CD14-positive monocyte (primary cell): ENCODE data around the gene GRID2. TPM values are rescaled to one million over a fixed set of nuclear protein-coding genes. Genes with fewer than 3 reads are reported as not detected.

Experiments
- DNase-seq, 3 donors: peaks; one replicate each; pipeline ENCODE4 v3.0.0-alpha.2; 2011 to 2022
- H2AFZ ChIP-seq: 2 replicates; pipeline ENCODE4 v1.6.0; 2012; ENCODE audit warnings: mild to moderate bottlenecking, low read depth, low read length, inconsistent platforms; ENCODE audit not compliant: insufficient read depth, poor library complexity, severe bottlenecking
- H3K27ac ChIP-seq, 2 donors: 1 replicate in 1 of 2; 2 replicates in 1 of 2; pipeline ENCODE4 v1.5.1; 2012 to 2013; ENCODE audit warnings: low read length in 2 of 2, control low read depth in 1 of 2, inconsistent platforms in 1 of 2, low read depth in 1 of 2, mild to moderate bottlenecking in 1 of 2
- H3K27me3 ChIP-seq, 2 donors: one replicate each; pipeline versions ENCODE4 v1.6.0 to v1.6.1; 2011 to 2013; ENCODE audit warnings: low read length in 2 of 2; ENCODE audit not compliant: control insufficient read depth in 2 of 2, insufficient read depth in 2 of 2
- H3K36me3 ChIP-seq, 2 donors: replicated peaks in 1 of 2; 1 replicate in 1 of 2; 2 replicates in 1 of 2; pipeline versions ENCODE4 v1.5.1 to v1.6.1; 2012 to 2013; ENCODE audit warnings: low read length in 2 of 2, control low read depth in 1 of 2, inconsistent platforms in 1 of 2, mild to moderate bottlenecking in 1 of 2; ENCODE audit not compliant: insufficient read depth in 2 of 2, control insufficient read depth in 1 of 2
- H3K4me1 ChIP-seq, 2 donors: 1 replicate in 1 of 2; 2 replicates in 1 of 2; pipeline versions ENCODE4 v1.5.1 to v1.6.1; 2012 to 2013; ENCODE audit warnings: low read length in 2 of 2, control low read depth in 1 of 2, inconsistent platforms in 1 of 2, mild to moderate bottlenecking in 1 of 2, moderate library complexity in 1 of 2; ENCODE audit not compliant: insufficient read depth in 2 of 2, control insufficient read depth in 1 of 2
- H3K4me2 ChIP-seq: replicated peaks from 2 replicates; pipeline ENCODE3; 2012; ENCODE audit warnings: low read length, moderate library complexity, mild to moderate bottlenecking; ENCODE audit not compliant: poor library complexity, severe bottlenecking; ENCODE audit errors: extremely low read depth
- H3K4me3 ChIP-seq, 3 experiments: fragments of 200-600 bp in 1 of 3; sonication (generic) in 1 of 3; replicated peaks in 1 of 3; 1 replicate in 2 of 3; 2 replicates in 1 of 3; pipeline ENCODE4 v1.5.1; 2011 to 2013; ENCODE audit warnings: low read length in 3 of 3, mild to moderate bottlenecking in 3 of 3, control low read depth in 2 of 3, low read depth in 2 of 3, inconsistent platforms in 1 of 3, moderate library complexity in 1 of 3
- H3K79me2 ChIP-seq: 2 replicates; pipeline ENCODE4 v1.6.0; 2012; ENCODE audit warnings: mild to moderate bottlenecking, control low read depth, inconsistent platforms, low read length, moderate library complexity; ENCODE audit not compliant: insufficient read depth
- H3K9ac ChIP-seq: 2 replicates; pipeline ENCODE4 v1.6.0; 2017; ENCODE audit warnings: low read length, mild to moderate bottlenecking; ENCODE audit not compliant: insufficient read depth, poor library complexity, severe bottlenecking
- H3K9me3 ChIP-seq, 2 donors: replicated peaks in 1 of 2; 1 replicate in 1 of 2; 2 replicates in 1 of 2; pipeline versions ENCODE4 v1.5.1 to v1.6.1; 2012 to 2013; ENCODE audit warnings: low read length in 2 of 2, control low read depth in 1 of 2; ENCODE audit not compliant: control insufficient read depth in 1 of 2, insufficient read depth in 1 of 2
- H4K20me1 ChIP-seq: 2 replicates; pipeline ENCODE4 v1.6.0; 2012; ENCODE audit warnings: mild to moderate bottlenecking, low read length, control low read depth, moderate library complexity; ENCODE audit not compliant: insufficient read depth
- H3K27ac Mint-ChIP-seq, 7 donors: one replicate each; pipeline ENCODE4 v1.8.0; 2020; ENCODE audit warnings: mild to moderate bottlenecking in 7 of 7, mixed read lengths in 7 of 7, moderate library complexity in 6 of 7, inconsistent platforms in 2 of 7
- H3K27me3 Mint-ChIP-seq, 3 donors: one replicate each; pipeline ENCODE4 v1.8.0; 2021 to 2022; ENCODE audit warnings: low read depth in 3 of 3, mild to moderate bottlenecking in 3 of 3, mixed read lengths in 3 of 3, moderate library complexity in 3 of 3, inconsistent platforms in 1 of 3
- H3K36me3 Mint-ChIP-seq, 2 donors: one replicate each; pipeline ENCODE4 v1.8.0; 2020; ENCODE audit warnings: mixed read lengths in 2 of 2, inconsistent platforms in 1 of 2, mild to moderate bottlenecking in 1 of 2
- H3K4me1 Mint-ChIP-seq: one replicate; pipeline ENCODE4 v1.8.0; 2020; ENCODE audit warnings: mild to moderate bottlenecking, mixed read lengths
- H3K4me3 Mint-ChIP-seq, 2 donors: one replicate each; pipeline ENCODE4 v1.8.0; 2020; ENCODE audit warnings: mild to moderate bottlenecking in 2 of 2, mixed read lengths in 2 of 2, moderate library complexity in 1 of 2
- H3K9me3 Mint-ChIP-seq, 7 donors: one replicate each; pipeline ENCODE4 v1.8.0; 2020 to 2022; ENCODE audit warnings: mixed read lengths in 7 of 7, mild to moderate bottlenecking in 6 of 7, moderate library complexity in 6 of 7, inconsistent platforms in 2 of 7
- CTCF ChIP-seq: fragments of 200-600 bp; IDR thresholded peaks from one replicate; pipeline ENCODE4 v1.8.0; 2022; ENCODE audit warnings: antibody characterized with exemption, mild to moderate bottlenecking
- WGBS: methylation state at CpG from one replicate; pipeline ENCODE4 v1.1.5; 2013; ENCODE audit warnings: missing lambda C conversion rate; ENCODE audit not compliant: insufficient coverage; 5-methylcytosine and 5-hydroxymethylcytosine counted together
- intact Hi-C, 2 donors: fragments of 100-400 bp; cut with micrococcal nuclease; formaldehyde crosslinking; loops; one replicate each; pipeline versions ENCODE4 v1.15.0 to v1.15.1; 2023
- polyA plus RNA-seq, 3 donors: library from polyadenylated mRNA; depleted of rRNA in 1 of 3; unstranded in 2 of 3; stranded (reverse) in 1 of 3; fragments of 300-500 nt in 2 of 3; fragments of >200 nt in 1 of 3; fragmentation: Illumina TruSeq in 2 of 3; gene quantifications; 1 replicate in 2 of 3; 2 replicates in 1 of 3; pipeline ENCODE4 v1.2.3, GENCODE V29; 2012 to 2021

The GRID2 gene
- polyA plus RNA-seq, 3 donors = not detected

- H3K4me1 ChIP-seq = no peaks in the 10 kb centered on the region
- no peak overlapping the region for H3K4me3 ChIP-seq
- no peak overlapping the region for H2AFZ ChIP-seq
- H3K36me3 Mint-ChIP-seq = no peaks in the 10 kb centered on the region
- H3K4me2 ChIP-seq = no peak overlapping the region
- no peak for TF ChIP-seq CTCF
- no peak overlapping the region for H3K27ac ChIP-seq
- no peaks in the 10 kb centered on the region for H3K36me3 ChIP-seq
- H3K27ac Mint-ChIP-seq = no peak overlapping the region
- intact Hi-C loops = no loop called here
- no peaks in the 10 kb centered on the region for H3K4me1 Mint-ChIP-seq
- H3K4me3 Mint-ChIP-seq = no peak overlapping the region
- no peaks in the 10 kb centered on the region for H3K9me3 Mint-ChIP-seq
- WGBS = no CpG with 5 or more reads among the region's 1 CpG
- no peaks in the 10 kb centered on the region for H4K20me1 ChIP-seq
- no peaks in the 10 kb centered on the region for H3K79me2 ChIP-seq
- no peaks in the 10 kb centered on the region for H3K27me3 Mint-ChIP-seq
- no peaks in the 10 kb centered on the region for H3K9me3 ChIP-seq
- DNase-seq = no peak
- no peak overlapping the region for H3K9ac ChIP-seq
- no peaks in the 10 kb centered on the region for H3K27me3 ChIP-seq
Measured at GRCh38 chr4:92461732-92462131, 158.0 kb downstream of the GRID2 start.

GRCh38 chr4:92477298-92477697 lies 173.5 kb downstream of the GRID2 start:
- intact Hi-C loops = no loop called here
- no peak overlapping the region for H3K27ac Mint-ChIP-seq

More at GRCh38 chr4:92477298-92477697, 173.5 kb downstream of the GRID2 start:
- no peak overlapping the region for H3K4me2 ChIP-seq
- no peaks in the 10 kb centered on the region for H3K4me1 Mint-ChIP-seq
- no peaks in the 10 kb centered on the region for H3K36me3 Mint-ChIP-seq
- H4K20me1 ChIP-seq = no peaks in the 10 kb centered on the region
- H3K9ac ChIP-seq = no peak overlapping the region
- WGBS = no CpG with 5 or more reads among the region's 1 CpG
- peaks cover 0 to 3% (median 0%) of the 10 kb centered on the region in 7 donors for H3K9me3 Mint-ChIP-seq
- H2AFZ ChIP-seq = no peak overlapping the region
- no peak for TF ChIP-seq CTCF
- no peak overlapping the region for H3K4me3 ChIP-seq
- no peak overlapping the region for H3K27ac ChIP-seq
- no peaks in the 10 kb centered on the region for H3K27me3 Mint-ChIP-seq
- no peak overlapping the region for H3K4me3 Mint-ChIP-seq
- no peaks in the 10 kb centered on the region for H3K27me3 ChIP-seq
- no peaks in the 10 kb centered on the region for H3K4me1 ChIP-seq
- no peaks in the 10 kb centered on the region for H3K9me3 ChIP-seq
- no peaks in the 10 kb centered on the region for H3K79me2 ChIP-seq
- DNase-seq = no peak
- no peaks in the 10 kb centered on the region for H3K36me3 ChIP-seq
